DOHH2 (cell line): ENCODE results near the gene FSTL4.

ENCODE experiments used
- H3F3A ChIP-seq: fragments of 200-600 bp; sonication (generic), shearing (Covaris generic); 2 replicates; pipeline ENCODE4 v1.6.0; 2016; ENCODE audit warnings: antibody characterized with exemption, mild to moderate bottlenecking; ENCODE audit not compliant: control insufficient read depth, insufficient read depth
- H3K27ac ChIP-seq: fragments of 200-600 bp; sonication (generic); 2 replicates; pipeline ENCODE4 v1.5.1; 2014; ENCODE audit warnings: low read depth, mild to moderate bottlenecking, low read length, moderate library complexity
- H3K27me3 ChIP-seq: fragments of 200-600 bp; sonication (generic); 2 replicates; pipeline ENCODE4 v1.6.1; 2014; ENCODE audit warnings: mild to moderate bottlenecking, low read length, mixed read lengths; ENCODE audit not compliant: control insufficient read depth
- H3K36me3 ChIP-seq: fragments of 200-600 bp; sonication (generic); 2 replicates; pipeline ENCODE4 v1.6.1; 2014; ENCODE audit warnings: mild to moderate bottlenecking, low read length, moderate library complexity, mixed read lengths; ENCODE audit not compliant: control insufficient read depth
- H3K4me1 ChIP-seq: fragments of 200-600 bp; sonication (generic); 2 replicates; pipeline ENCODE4 v1.6.1; 2014; ENCODE audit warnings: mild to moderate bottlenecking, low read length, mixed read lengths; ENCODE audit not compliant: control insufficient read depth
- H3K4me2 ChIP-seq: fragments of 200-600 bp; sonication (generic); 2 replicates; pipeline ENCODE4 v1.6.0; 2014; ENCODE audit warnings: mild to moderate bottlenecking, low read length, moderate library complexity
- H3K4me3 ChIP-seq: fragments of 200-600 bp; sonication (generic); 2 replicates; pipeline ENCODE4 v1.5.1; 2014; ENCODE audit warnings: mild to moderate bottlenecking, low read length, mixed read lengths
- H3K79me2 ChIP-seq: fragments of 200-600 bp; sonication (generic); 2 replicates; pipeline ENCODE4 v1.6.1; 2014; ENCODE audit warnings: mild to moderate bottlenecking, low read length, mixed read lengths; ENCODE audit not compliant: control insufficient read depth
- H3K9me2 ChIP-seq: fragments of 200-600 bp; sonication (generic); replicated peaks from 2 replicates; pipeline ENCODE4 v1.6.1; 2014; ENCODE audit warnings: mild to moderate bottlenecking, low read length, mixed read lengths; ENCODE audit not compliant: control insufficient read depth
- H3K9me3 ChIP-seq: fragments of 200-600 bp; sonication (generic); 2 replicates; pipeline ENCODE4 v1.6.1; 2014; ENCODE audit warnings: antibody characterized with exemption, low read length, mixed read lengths; ENCODE audit not compliant: control insufficient read depth, insufficient read depth
- H4K20me1 ChIP-seq: fragments of 200-600 bp; sonication (generic); 2 replicates; pipeline ENCODE4 v1.6.0; 2014; ENCODE audit warnings: low read depth, mild to moderate bottlenecking, antibody characterized with exemption, low read length, moderate library complexity; ENCODE audit not compliant: control insufficient read depth, insufficient read depth
- EZH2phosphoT487 ChIP-seq: fragments of 200-600 bp; sonication (generic); IDR thresholded peaks from 2 replicates; pipeline ENCODE4 v1.6.1; 2017; ENCODE audit warnings: borderline replicate concordance, mild to moderate bottlenecking, antibody characterized with exemption, low read length, moderate library complexity, mixed read lengths
- TF ChIP-seq, protein P1 (sequence below): fragments of 200-600 bp; sonication (generic); IDR thresholded peaks from one replicate; pipeline ENCODE4 v1.5.1; 2014; ENCODE audit warnings: antibody characterized with exemption, mild to moderate bottlenecking, low read depth, low read length; ENCODE audit not compliant: poor library complexity, severe bottlenecking

Gene FSTL4

GRCh38 chr5:133384120-133384855, 228.1 kb downstream of the FSTL4 start:
- no peaks in the 10 kb centered on the region for H3F3A ChIP-seq
- no peaks in the 10 kb centered on the region for H3K9me2 ChIP-seq
- no peaks in the 10 kb centered on the region for H3K79me2 ChIP-seq
- peaks cover 27% of the 10 kb centered on the region for H3K27me3 ChIP-seq
- H3K4me2 ChIP-seq: no peak overlapping the region
- H3K4me3 ChIP-seq: no peak overlapping the region
- H3K4me1 ChIP-seq: no peaks in the 10 kb centered on the region
- no peaks in the 10 kb centered on the region for H4K20me1 ChIP-seq
- H3K9me3 ChIP-seq: no peaks in the 10 kb centered on the region
- H3K27ac ChIP-seq: no peak overlapping the region
- no peak for TF ChIP-seq EZH2phosphoT487
- TF ChIP-seq, protein P1, sequence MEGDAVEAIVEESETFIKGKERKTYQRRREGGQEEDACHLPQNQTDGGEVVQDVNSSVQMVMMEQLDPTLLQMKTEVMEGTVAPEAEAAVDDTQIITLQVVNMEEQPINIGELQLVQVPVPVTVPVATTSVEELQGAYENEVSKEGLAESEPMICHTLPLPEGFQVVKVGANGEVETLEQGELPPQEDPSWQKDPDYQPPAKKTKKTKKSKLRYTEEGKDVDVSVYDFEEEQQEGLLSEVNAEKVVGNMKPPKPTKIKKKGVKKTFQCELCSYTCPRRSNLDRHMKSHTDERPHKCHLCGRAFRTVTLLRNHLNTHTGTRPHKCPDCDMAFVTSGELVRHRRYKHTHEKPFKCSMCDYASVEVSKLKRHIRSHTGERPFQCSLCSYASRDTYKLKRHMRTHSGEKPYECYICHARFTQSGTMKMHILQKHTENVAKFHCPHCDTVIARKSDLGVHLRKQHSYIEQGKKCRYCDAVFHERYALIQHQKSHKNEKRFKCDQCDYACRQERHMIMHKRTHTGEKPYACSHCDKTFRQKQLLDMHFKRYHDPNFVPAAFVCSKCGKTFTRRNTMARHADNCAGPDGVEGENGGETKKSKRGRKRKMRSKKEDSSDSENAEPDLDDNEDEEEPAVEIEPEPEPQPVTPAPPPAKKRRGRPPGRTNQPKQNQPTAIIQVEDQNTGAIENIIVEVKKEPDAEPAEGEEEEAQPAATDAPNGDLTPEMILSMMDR: no peak
- no peaks in the 10 kb centered on the region for H3K36me3 ChIP-seq

DNA sequence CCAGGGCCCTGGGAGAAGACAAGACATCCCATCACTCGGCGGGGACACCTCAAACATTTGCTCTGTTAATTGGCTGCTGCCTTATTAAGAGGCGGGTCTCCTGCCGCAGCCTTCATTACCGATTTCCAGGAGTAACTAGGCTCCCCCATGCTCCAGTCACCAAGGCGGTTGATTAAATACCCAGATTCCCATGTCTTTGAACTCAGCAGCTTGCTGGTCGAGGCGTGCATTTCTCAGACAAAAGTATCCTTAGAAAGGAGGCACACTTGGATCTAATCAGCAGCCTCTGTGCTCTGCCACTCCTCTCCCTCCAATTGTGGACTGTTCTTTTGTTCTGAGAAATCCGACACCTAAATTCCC, 228.8 kb downstream of the FSTL4 start:
- Histone ChIP-seq H3K9me2 (no peaks in the 10 kb centered on the region), H3K36me3 (no peaks in the 10 kb centered on the region), H3K4me3 (no peak overlapping the region)

DNA sequence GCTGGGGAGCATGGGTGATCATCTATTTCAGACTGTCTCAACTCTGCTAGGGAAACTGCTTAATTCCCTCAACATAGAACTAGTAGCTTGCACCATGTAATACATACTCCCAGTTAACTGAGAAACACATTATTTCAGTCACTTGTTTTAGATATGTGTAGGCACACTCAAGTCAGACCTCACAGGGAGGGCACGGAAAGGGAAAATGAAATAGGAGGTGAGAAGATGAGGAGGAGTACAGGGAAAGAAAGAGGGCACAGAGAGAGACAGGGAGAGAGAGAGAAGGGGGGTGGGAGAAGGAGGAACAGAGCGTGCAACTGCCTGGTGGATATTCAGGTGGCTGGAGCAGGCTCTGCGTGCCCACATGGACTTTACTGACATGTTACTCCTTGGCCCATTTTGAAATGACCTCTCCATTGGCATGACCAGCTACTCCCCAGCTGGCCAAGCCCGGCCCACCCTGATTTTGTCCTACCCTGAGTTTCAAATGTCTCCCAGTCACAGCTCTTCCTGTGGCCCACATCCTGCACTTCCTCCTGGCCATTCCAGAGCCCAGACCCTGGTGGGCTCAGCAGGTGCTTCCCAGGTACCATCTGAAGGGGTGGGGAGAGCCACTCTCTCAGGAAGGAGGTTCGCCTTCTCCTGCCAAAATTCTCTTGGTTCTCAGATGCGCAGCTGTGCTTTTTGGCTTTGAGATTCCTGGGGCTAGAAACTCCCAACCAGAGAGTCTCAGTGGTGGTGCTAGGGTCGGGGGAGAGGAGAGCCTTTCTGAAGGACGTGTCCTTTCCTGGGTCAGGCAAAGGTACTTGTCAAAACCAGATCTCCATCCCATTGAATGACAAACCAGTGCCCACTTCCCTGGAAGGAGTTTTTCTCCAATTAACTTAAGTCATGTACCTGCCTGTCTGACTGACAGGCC, 229.4 kb downstream of the FSTL4 start:
- Histone ChIP-seq H3K36me3 (no peaks in the 10 kb centered on the region), H3K79me2 (no peaks in the 10 kb centered on the region), H3K9me3 (peaks cover under 1% of the 10 kb centered on the region), H3F3A (no peaks in the 10 kb centered on the region), H3K4me1 (no peaks in the 10 kb centered on the region), H3K27ac (no peak overlapping the region), H3K27me3 (peaks cover 20% of the 10 kb centered on the region), H3K4me2 (no peak overlapping the region), H4K20me1 (no peaks in the 10 kb centered on the region), H3K9me2 (no peaks in the 10 kb centered on the region), H3K4me3 (no peak overlapping the region)
- TF ChIP-seq, protein P1: no peak
- TF ChIP-seq EZH2phosphoT487: no peak

More for the DNA sequence above, 228.8 kb downstream of the FSTL4 start:
- Histone ChIP-seq H3K9me3 (no peaks in the 10 kb centered on the region), H4K20me1 (no peaks in the 10 kb centered on the region), H3K27me3 (peaks cover 24% of the 10 kb centered on the region), H3K4me1 (no peaks in the 10 kb centered on the region), H3K4me2 (no peak overlapping the region), H3F3A (no peaks in the 10 kb centered on the region), H3K79me2 (no peaks in the 10 kb centered on the region), H3K27ac (no peak overlapping the region)
- TF ChIP-seq EZH2phosphoT487: no peak
- TF ChIP-seq, protein P1: no peak
